ENCODE data around the gene MACROD2.

- TF ChIP-seq POLR2AphosphoS5 (IDR thresholded peaks at IDR 0.05; ENCODE audit: low read depth, low read length) (no peak), TAF1 (IDR thresholded peaks at IDR 0.05; ENCODE audit: borderline replicate concordance, insufficient read depth, low read length) (no peak)
- TF ChIP-seq, protein P1, sequence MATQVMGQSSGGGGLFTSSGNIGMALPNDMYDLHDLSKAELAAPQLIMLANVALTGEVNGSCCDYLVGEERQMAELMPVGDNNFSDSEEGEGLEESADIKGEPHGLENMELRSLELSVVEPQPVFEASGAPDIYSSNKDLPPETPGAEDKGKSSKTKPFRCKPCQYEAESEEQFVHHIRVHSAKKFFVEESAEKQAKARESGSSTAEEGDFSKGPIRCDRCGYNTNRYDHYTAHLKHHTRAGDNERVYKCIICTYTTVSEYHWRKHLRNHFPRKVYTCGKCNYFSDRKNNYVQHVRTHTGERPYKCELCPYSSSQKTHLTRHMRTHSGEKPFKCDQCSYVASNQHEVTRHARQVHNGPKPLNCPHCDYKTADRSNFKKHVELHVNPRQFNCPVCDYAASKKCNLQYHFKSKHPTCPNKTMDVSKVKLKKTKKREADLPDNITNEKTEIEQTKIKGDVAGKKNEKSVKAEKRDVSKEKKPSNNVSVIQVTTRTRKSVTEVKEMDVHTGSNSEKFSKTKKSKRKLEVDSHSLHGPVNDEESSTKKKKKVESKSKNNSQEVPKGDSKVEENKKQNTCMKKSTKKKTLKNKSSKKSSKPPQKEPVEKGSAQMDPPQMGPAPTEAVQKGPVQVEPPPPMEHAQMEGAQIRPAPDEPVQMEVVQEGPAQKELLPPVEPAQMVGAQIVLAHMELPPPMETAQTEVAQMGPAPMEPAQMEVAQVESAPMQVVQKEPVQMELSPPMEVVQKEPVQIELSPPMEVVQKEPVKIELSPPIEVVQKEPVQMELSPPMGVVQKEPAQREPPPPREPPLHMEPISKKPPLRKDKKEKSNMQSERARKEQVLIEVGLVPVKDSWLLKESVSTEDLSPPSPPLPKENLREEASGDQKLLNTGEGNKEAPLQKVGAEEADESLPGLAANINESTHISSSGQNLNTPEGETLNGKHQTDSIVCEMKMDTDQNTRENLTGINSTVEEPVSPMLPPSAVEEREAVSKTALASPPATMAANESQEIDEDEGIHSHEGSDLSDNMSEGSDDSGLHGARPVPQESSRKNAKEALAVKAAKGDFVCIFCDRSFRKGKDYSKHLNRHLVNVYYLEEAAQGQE (IDR thresholded peaks at IDR 0.05; ENCODE audit: insufficient read depth in 1 of 2, low read depth in 2 of 2, low read length in 2 of 2): no peak
Observed at GRCh38 chr20:16004108-16004854, 2009.0 kb downstream of the MACROD2 start.
